BLaER1 (cell line): ENCODE results near the gene ARMH3.

Experiments
- H3K27ac ChIP-seq: shearing (Covaris generic); formaldehyde crosslinking; 2 replicates; pipeline ENCODE4 v1.8.1; 2022
- H3K27me3 ChIP-seq: shearing (Covaris generic); formaldehyde crosslinking; 2 replicates; pipeline ENCODE4 v1.8.1; 2022
- H3K36me3 ChIP-seq: shearing (Covaris generic); formaldehyde crosslinking; 2 replicates; pipeline ENCODE4 v1.8.1; 2022
- H3K4me1 ChIP-seq: shearing (Covaris generic); formaldehyde crosslinking; 2 replicates; pipeline ENCODE4 v1.8.1; 2022
- H3K4me2 ChIP-seq: shearing (Covaris generic); formaldehyde crosslinking; 2 replicates; pipeline ENCODE4 v1.8.1; 2022
- H3K4me3 ChIP-seq: shearing (Covaris generic); formaldehyde crosslinking; 2 replicates; pipeline ENCODE4 v1.8.1; 2022
- H3K9ac ChIP-seq: shearing (Covaris generic); formaldehyde crosslinking; 2 replicates; pipeline ENCODE4 v1.8.1; 2022
- H3K9me3 ChIP-seq: shearing (Covaris generic); formaldehyde crosslinking; 2 replicates; pipeline ENCODE4 v1.8.1; 2022
- H4K20me1 ChIP-seq: shearing (Covaris generic); formaldehyde crosslinking; 2 replicates; pipeline ENCODE4 v1.8.1; 2022
- Cebpa-rat ChIP-seq: shearing (Covaris generic); IDR thresholded peaks from 2 replicates; pipeline ENCODE4 v1.8.1; 2022

Gene ARMH3

GRCh38 chr10:101879456-101880231, 176.3 kb downstream of the ARMH3 start:
- Histone ChIP-seq H3K4me2 (no peak overlapping the region; the same call in 1 of the 2 replicates), H3K27me3 (no peaks in the 10 kb centered on the region), H4K20me1 (peaks cover 45% of the 10 kb centered on the region), H3K36me3 (peaks cover 24% of the 10 kb centered on the region), H3K4me3 (no peak overlapping the region), H3K9me3 (no peaks in the 10 kb centered on the region), H3K9ac (no peak overlapping the region), H3K27ac (no peak overlapping the region), H3K4me1 (peaks cover 40% of the 10 kb centered on the region)
- TF ChIP-seq Cebpa-rat, result no peak

- H3K36me3 ChIP-seq, result peaks cover 27% of the 10 kb centered on the region
- TF ChIP-seq Cebpa-rat, result no peak
- no peak overlapping the region for H3K4me3 ChIP-seq
- H3K27ac ChIP-seq, result no peak overlapping the region
- no peaks in the 10 kb centered on the region for H3K27me3 ChIP-seq
- no peak overlapping the region for H3K9ac ChIP-seq
- peak overlapping the region; percentile 25; the same call in 1 of the 2 replicates for H3K4me2 ChIP-seq
- no peaks in the 10 kb centered on the region for H3K9me3 ChIP-seq
- H3K4me1 ChIP-seq, result peaks cover 45% of the 10 kb centered on the region
- H4K20me1 ChIP-seq, result peaks cover 48% of the 10 kb centered on the region
These were observed 177.1 kb downstream of the ARMH3 start for GRCh38 chr10:101878869-101879268.

GRCh38 chr10:101875068-101875688, 180.8 kb downstream of the ARMH3 start:
- Histone ChIP-seq H3K4me2 (peak overlapping the region; percentile 51), H3K27me3 (no peaks in the 10 kb centered on the region), H3K9ac (no peak overlapping the region)

GRCh38 chr10:101874252-101874651, 181.7 kb downstream of the ARMH3 start:
- peak overlapping the region; percentile 51 for H3K4me2 ChIP-seq
- no peak overlapping the region for H3K4me3 ChIP-seq
- no peak for TF ChIP-seq Cebpa-rat
- no peaks in the 10 kb centered on the region for H3K9me3 ChIP-seq
- H3K4me1 ChIP-seq, result peaks cover 30% of the 10 kb centered on the region
- peaks cover 34% of the 10 kb centered on the region for H4K20me1 ChIP-seq
- no peak overlapping the region for H3K27ac ChIP-seq
- H3K36me3 ChIP-seq, result peaks cover 21% of the 10 kb centered on the region
- H3K9ac ChIP-seq, result no peak overlapping the region
- H3K27me3 ChIP-seq, result no peaks in the 10 kb centered on the region

More at GRCh38 chr10:101875068-101875688, 180.8 kb downstream of the ARMH3 start:
- no peaks in the 10 kb centered on the region for H3K9me3 ChIP-seq
- peaks cover 34% of the 10 kb centered on the region for H4K20me1 ChIP-seq
- H3K4me3 ChIP-seq, result no peak overlapping the region
- TF ChIP-seq Cebpa-rat, result no peak
- peaks cover 40% of the 10 kb centered on the region for H3K4me1 ChIP-seq
- H3K36me3 ChIP-seq, result peaks cover 26% of the 10 kb centered on the region
- H3K27ac ChIP-seq, result no peak overlapping the region

GRCh38 chr10:101867931-101868330, 188.0 kb downstream of the ARMH3 start:
- Histone ChIP-seq H3K9me3 (0 out of 2 replicates have a peak, but pooled peaks cover 17% of the 10 kb centered on the region), H4K20me1 (0 out of 2 replicates have a peak, but pooled peaks cover 8% of the 10 kb centered on the region), H3K36me3 (peaks cover 35% of the 10 kb centered on the region), H3K27me3 (no peaks in the 10 kb centered on the region), H3K4me2 (no peak overlapping the region), H3K4me1 (peaks cover 10% of the 10 kb centered on the region; the same call in 1 of the 2 replicates), H3K9ac (no peak overlapping the region), H3K4me3 (no peak overlapping the region), H3K27ac (no peak overlapping the region)
- TF ChIP-seq Cebpa-rat, result no peak

GRCh38 chr10:101859530-101859929, 196.4 kb downstream of the ARMH3 start:
- H3K9me3 ChIP-seq, result peaks cover 23% of the 10 kb centered on the region
- no peak for TF ChIP-seq Cebpa-rat
- H3K4me1 ChIP-seq, result peaks cover 5% of the 10 kb centered on the region; the same call in 1 of the 2 replicates
- no peak overlapping the region for H3K27ac ChIP-seq
- no peak overlapping the region for H3K9ac ChIP-seq
- no peak overlapping the region for H3K4me3 ChIP-seq
- H4K20me1 ChIP-seq, result peaks cover 8% of the 10 kb centered on the region; the same call in 1 of the 2 replicates
- peaks cover 53% of the 10 kb centered on the region for H3K36me3 ChIP-seq
- no peak overlapping the region for H3K4me2 ChIP-seq
- no peaks in the 10 kb centered on the region for H3K27me3 ChIP-seq

GRCh38 chr10:101858723-101859500, 197.1 kb downstream of the ARMH3 start:
- Histone ChIP-seq H3K27ac (no peak overlapping the region), H4K20me1 (peaks cover 13% of the 10 kb centered on the region; the same call in 1 of the 2 replicates), H3K9ac (no peak overlapping the region), H3K36me3 (peaks cover 53% of the 10 kb centered on the region), H3K27me3 (no peaks in the 10 kb centered on the region), H3K4me3 (no peak overlapping the region), H3K4me1 (peaks cover 4% of the 10 kb centered on the region; the same call in 1 of the 2 replicates), H3K9me3 (peaks cover 23% of the 10 kb centered on the region), H3K4me2 (no peak overlapping the region)
- no peak for TF ChIP-seq Cebpa-rat

GRCh38 chr10:101857802-101858476, 198.0 kb downstream of the ARMH3 start:
- TF ChIP-seq Cebpa-rat, result no peak
- Histone ChIP-seq H3K36me3 (peaks cover 47% of the 10 kb centered on the region), H3K9ac (no peak overlapping the region), H4K20me1 (peaks cover 13% of the 10 kb centered on the region; the same call in 1 of the 2 replicates), H3K27me3 (no peaks in the 10 kb centered on the region), H3K27ac (no peak overlapping the region), H3K4me3 (no peak overlapping the region), H3K9me3 (peaks cover 23% of the 10 kb centered on the region), H3K4me2 (no peak overlapping the region), H3K4me1 (no peaks in the 10 kb centered on the region)

- no peak overlapping the region for H3K4me2 ChIP-seq
- H4K20me1 ChIP-seq, result peaks cover 22% of the 10 kb centered on the region
- no peak overlapping the region for H3K27ac ChIP-seq
- H3K4me3 ChIP-seq, result no peak overlapping the region
- no peak overlapping the region for H3K9ac ChIP-seq
- peaks cover 45% of the 10 kb centered on the region for H3K36me3 ChIP-seq
- TF ChIP-seq Cebpa-rat, result no peak
- H3K4me1 ChIP-seq, result no peaks in the 10 kb centered on the region
- no peaks in the 10 kb centered on the region for H3K27me3 ChIP-seq
- H3K9me3 ChIP-seq, result peaks cover 15% of the 10 kb centered on the region
These were observed 199.3 kb downstream of the ARMH3 start for GRCh38 chr10:101856626-101857025.
